GM19240 (cell line): Measurements from ENCODE around the gene CSTB.
"Not testable (repeated sequence)": the region's sequence is repeated elsewhere in the genome, so short reads cannot be mapped to it uniquely, and the experiment has no call there.

Source experiments
- DNase-seq: peaks from one replicate; pipeline ENCODE4 v3.0.0; 2011; ENCODE audit warnings: low spot score; ENCODE audit not compliant: insufficient read length

CSTB gene, protein sequence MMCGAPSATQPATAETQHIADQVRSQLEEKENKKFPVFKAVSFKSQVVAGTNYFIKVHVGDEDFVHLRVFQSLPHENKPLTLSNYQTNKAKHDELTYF

DNA sequence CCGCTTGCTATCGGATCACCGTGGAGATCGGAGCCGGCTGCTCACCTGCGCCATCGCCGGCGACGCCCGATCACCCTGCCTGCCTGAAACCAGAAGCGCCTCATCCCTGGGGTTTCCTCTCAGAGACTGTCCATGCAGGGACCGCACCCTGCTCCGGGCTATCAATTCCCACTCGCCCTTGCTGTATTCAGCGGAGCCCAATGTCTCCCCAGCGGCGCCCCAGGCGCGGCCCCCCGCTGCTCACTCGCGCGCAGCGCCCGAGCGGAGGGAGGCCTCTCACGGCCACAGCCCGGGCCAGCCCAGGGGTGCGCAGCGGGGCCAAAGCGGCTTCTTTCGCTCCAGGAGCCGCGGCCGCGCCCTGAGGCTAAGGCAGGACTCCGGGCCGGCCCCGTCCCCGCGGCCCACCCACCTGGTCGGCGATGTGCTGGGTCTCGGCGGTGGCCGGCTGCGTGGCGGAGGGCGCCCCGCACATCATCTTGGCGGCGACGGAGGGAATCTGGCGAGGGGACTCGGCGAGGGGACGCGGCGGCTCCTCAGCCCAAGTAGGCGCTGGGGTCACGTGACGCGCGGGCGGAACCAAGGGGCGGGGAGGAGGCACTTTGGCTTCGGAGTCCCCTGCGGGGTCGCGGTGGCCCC, at the start of gene CSTB:
TSS of gene CSTB (minus strand) at position 514 of the 636 bp plus-strand sequence. CDS start at position 475, 39 bp downstream.
- peak; percentile 85 for DNase-seq

DNA sequence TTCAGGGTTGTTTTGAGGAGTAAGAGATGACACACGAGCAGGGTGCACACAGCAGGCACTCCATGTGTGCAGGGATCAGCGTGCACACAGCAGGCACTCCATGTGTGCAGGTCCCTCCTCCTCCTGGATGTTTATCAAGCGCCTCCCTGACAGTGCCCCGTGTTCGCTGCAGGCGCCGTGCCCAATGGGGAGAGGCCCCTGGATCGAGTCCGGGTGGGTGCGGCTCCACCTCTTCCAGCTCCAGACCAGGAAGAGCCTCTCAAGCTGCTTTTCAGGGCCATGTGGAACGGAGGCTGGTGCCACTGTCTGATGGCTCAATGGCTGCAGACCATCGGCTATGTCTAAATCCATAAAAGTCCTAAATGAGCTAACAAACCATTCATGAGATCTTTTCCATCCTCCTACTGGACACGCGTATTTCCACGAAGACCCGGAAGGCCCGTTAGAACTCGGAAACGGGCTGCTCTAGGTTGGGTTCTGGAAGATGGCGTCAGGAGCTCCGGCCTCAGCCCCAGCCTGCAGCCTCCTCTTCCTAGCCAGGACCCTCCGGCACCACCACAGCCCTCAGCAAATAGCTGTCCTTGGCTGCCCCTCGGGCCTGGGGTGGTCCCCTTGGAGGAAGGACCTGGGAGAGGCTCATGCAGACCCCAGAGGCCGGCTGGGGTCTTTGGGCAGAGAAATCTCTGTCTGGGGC, 49.3 kb upstream of the CSTB start:
- no peak for DNase-seq

DNA sequence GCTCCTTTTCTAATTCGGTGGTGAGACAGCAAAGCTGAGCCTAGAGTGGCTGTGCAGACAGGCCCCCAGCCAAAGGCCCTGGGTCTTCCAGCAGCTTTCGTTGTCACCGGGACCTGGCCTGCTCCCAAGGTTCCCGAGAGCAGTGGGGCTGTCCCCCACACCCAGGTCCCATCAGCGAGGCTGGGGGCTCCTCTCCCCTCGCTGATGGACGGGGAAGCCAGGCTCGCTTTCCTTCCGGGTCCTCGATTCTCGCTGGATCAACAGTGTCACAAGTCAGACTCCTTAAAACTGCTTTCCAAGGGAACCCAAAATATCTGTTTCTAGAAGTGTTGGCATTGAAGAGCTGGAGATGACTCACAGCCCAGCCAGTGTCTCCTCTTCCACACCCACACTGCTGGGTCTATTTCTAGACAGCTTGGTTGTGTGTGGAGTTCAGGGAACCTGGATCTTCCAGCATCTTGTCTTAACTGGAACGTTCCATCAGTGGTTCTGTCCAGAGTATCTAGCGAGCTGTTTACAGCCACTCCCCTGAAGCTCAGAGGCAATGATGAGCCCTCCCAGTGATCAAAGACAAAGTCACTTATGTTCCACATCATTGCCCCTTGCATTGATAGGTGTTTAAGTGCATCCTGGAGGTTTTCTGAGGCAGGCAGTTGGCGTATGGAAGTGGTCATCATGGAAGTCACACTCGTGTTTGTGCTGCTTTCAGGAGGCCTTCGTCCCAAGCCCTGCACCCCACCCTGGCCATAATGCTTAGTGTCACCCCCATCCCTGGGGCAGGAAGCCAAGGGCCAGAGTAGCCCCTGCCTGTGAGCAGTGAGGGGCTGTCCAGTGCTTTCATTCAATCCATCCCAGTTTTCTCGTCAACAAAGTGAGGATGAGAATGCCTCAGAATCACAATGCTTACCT, 48.5 kb upstream of the CSTB start:
- no peak for DNase-seq

DNA sequence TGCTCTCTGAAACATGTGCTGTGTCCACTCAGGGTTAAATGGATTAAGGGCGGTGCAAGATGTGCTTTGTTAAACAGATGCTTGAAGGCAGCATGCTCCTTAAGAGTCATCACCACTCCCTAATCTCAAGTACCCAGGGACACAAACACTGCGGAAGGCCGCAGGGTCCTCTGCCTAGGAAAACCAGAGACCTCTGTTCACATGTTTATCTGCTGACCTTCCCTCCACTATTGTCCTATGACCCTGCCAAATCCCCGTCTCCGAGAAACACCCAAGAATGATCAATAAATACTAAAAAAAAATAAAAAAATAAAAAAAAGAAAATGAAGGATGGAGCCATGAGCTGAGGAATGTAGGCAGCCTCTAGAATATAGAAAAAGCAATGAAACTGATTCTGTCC, 46.6 kb upstream of the CSTB start:
- not testable (repeated sequence) for DNase-seq

DNA sequence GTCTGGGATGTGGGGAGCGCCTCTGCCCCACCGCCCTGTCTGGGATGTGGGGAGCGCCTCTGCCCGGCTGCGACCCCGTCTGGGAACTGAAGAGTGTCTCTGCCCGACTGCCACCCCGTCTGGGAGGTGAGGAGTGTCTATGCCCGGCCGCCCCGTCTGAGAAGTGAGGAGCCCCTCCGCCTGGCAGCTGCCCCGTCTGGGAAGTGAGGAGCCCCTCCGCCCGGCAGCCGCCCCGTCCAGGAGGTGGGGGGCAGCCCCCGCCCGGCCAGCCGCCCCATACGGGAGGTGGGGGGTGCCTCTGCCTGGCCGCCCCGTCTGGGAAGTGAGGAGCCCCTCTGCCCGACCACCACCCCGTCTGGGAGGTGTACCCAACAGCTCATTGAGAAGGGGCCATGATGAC, 46.1 kb upstream of the CSTB start:
- not testable (repeated sequence) for DNase-seq

DNA sequence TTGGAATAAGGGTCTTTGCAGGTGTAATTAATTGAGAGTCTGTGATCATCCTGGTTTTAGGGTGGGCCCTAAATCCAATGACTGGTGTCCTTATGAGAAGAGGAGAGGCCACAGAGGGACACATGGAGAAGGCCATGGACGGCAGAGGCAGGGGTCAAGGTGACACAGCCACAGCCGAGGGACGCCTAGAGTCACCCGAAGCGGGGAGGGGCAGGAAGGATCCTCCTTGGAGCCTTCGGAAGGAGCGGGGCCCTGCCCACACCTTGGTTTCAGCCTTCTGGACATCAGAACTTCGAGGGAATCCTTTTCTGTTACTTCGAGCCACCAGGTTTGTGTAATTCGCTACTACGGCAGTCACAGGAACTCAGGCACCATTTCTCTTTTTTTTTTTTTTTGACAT, 44.4 kb upstream of the CSTB start:
- DNase-seq = no peak

DNA sequence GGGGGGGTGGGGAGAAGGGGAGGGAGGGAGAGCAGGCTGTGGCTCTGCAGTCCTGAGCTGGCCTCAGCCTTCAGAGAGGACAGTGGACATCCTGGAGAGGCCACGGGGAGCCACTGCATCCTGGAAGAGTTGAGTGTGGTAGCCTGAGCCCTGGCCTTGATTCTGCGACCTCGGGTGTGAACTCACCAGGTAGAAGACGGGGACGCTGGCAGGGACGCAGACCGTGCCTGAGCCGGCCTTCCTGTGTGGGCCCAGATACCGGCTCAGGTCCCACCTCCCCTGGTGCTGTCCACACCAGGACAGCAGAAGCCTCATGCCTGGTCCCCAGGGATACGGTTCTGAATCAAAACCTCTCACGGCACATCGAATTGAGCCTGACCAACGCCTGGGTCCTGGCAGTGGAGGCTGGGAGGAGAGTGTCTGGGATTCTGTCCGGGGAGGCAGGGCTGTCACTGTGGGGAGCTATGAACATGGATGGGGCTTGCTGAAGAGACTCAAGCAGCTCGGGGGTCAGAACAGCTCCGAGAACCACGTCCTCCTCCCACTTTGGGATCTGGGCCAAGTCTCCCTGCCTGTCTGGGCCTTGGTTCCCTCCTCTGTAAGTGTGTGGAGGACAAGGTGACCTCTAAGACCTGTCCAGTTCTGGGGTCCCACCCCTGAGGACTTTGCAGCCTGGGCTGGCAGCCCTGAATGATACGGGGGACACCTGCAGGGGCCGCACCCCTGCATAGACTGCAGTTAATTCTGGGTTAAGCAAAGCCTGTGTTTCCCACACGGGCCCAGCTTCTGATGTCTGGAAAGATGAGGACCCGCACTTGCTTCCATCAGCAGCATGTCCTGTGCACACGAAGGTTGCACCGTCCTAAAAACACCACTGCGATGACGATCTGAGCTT, 43.6 kb upstream of the CSTB start:
- no peak for DNase-seq

DNA sequence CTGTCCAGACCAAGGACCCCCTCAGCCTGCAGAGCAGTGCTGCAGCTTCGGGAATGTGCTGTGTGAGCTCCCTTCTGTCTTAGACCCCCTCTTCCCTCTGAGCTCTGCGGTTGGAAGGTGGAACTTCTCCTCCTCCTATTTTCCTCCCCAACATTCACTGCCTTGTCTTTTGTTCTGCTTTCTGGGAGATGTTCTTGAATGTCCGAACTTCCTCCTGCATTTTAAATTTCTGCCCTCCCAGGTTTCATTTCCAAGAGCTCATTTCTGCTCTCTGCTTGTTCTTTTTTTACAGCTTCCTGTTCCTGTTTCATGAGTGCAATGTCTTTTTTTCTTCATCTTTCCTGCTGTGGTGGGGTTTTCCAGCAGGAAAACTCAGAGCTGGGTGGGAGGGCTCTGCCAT, 42.6 kb upstream of the CSTB start:
- no peak for DNase-seq

DNA sequence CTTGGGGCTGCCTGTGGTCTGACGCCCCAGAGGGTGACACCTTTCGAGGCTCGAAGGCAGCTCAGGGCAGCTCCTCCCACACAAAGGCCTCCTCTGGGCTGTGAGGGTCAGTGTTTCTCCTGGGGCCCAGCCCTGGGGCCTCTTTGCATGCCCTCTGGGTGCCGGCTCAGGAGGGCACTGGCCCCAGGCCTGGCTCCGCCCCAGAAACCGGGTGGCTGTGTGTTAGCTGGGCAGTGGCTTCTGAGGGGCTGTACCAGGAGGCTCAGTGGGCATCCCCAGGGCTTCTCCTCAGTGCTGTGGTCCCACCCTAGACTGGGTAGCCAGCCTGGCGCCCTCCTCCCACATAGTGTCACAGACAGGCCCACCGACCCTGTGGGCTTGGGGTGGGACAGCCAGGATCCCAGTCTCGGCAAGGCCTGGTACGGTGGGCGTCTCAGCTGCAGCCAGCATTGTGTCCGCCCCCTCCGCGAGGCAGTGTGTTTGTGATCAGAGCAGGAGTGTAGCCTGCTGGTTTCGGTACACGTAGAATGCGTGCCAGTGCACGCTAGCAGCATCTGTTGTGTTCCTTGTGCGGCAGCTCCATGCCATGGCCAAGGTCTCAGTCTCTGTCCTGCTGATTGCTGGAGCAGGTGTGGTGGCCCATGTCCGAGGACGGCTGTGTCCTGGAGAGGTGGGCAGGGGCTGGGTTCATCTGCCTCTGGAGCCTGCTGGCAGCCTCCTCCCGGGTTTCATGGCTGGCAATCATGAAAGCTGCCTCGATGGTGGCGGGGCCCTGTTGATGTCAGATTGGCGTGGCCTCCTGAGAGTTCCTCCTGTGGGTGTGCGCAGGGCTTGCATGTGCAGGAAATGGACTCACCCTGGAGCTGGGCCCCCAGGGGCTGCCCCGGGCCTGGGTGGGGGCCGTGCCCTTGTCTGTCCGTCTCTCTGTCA, 41.3 kb upstream of the CSTB start:
- DNase-seq = no peak

DNA sequence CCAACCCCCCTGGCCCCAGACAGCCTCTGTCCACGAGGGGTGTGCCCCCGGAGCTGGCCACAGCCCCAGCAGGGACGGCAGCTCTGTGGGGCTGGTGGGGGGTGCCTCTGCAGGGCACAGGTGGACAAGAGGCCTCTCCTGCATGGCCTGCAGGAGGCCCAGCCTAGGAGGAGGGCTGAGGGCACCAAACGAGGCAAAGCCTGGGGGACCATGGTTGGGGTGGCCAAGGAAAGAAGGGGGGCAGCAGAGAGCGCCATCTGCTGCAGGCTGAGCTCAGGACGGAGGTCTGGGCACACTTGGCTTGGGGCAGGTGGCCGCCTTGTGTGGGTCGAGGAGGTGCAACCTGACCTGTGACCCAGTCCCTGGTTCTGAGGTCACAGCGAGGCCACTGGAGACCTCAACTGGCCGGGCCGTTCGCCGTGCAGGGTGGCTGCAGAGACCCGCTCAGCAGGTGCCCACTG, 40.5 kb upstream of the CSTB start:
- no peak for DNase-seq

DNA sequence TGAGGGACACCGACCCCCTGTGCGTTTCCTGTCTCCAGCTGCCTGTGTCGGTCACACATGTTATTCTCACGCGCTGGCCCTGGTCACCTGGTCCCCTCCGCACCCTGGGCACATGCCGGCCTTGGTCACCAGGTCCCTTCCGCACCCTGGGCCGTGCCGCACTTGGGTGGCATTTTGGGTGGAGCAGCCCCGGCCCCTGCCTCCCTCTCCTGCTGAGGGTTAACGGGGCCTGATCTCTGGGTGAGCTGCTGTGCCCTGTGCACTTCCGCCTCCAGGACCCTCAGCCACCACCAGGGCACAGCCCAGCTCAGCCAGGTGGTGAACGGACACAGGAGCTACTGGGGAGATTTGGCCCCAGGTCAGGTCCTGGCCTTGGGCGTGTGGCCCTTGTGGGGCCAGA, 39.9 kb upstream of the CSTB start:
- no peak for DNase-seq

DNA sequence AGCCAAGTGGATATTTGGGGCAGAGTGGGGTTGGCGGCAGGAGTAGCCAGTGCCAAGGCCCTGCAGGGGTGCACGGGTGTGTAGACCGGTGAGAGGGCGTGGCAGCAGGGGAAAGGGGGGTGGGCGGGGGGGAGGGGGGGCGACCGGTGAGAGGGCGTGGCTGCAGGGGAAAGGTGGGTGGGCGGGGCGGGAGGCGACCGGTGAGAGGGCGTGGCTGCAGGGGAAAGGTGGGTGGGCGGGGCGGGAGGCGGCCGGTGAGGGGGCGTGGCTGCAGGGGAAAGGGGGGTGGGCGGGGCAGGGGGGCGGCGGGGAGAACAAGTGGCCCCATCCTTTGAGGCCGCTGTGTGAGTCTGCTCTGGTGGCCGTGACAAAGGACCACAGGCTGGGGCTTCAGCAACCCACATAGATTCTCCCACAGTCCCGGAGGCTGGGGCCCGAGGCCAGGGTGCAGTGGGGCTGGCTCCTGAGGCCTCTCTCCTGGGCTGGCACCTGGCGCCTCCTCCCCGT, 39.1 kb upstream of the CSTB start:
- DNase-seq = no peak

DNA sequence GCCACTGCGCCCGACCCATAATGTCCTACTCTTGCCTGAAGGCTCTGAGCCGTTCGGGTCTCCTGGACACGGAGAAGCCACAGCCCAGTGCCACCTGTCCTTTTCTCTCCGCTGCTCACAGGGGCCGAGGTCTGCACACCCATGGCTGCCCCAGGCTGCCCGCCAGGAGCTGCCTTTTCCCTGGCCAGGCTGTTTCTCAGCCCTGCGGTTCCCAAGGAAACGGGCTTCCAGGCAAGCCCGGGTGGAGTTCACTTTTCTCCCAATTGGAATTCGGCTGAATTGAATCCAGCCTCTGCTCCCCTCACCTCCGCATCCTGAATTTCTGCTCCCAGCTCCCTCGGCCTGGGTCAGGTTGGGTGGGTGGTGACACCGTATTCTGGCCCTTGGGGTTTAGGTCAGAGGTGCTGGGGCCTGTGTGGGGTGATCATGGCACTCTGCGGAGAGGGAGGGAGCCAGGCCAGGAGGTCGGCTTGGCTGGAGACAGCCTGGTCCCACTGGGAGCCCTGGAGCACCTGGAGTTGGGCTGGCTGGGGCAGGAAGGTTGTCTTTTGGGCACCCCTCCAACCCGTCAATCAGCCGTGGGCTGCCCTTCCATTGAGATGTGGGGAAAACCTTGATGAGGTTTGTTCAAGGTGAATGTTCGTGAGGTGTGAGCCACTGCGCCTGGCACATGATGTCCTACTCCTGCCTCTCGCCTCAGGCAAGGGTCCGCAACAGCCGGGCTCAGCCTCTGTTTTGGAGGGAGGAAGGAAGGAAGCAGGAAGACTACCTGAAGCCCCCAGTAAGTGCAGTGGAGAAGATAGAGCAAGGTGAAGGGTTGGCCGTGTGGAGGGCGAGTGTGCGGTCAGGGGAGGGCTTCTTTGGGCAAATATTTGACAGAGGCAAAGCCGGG, 38.4 kb upstream of the CSTB start:
- no peak for DNase-seq

DNA sequence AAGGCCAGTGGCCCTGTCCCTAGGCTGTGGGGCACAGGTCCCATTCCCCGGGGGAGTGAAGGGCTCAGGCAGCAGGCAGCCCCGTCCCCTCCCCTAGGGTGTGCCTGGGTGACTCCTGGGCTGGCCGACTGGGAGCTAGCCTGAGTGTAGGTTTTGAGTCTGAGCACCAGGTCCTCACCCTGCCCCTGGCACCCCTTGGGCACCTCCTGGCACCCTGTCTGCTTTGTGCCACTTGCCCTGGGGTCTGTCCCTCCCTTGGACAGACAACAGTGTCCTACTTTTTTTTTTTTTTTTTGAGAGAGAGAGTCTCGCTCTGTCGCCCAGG, 37.5 kb upstream of the CSTB start:
- DNase-seq = no peak

DNA sequence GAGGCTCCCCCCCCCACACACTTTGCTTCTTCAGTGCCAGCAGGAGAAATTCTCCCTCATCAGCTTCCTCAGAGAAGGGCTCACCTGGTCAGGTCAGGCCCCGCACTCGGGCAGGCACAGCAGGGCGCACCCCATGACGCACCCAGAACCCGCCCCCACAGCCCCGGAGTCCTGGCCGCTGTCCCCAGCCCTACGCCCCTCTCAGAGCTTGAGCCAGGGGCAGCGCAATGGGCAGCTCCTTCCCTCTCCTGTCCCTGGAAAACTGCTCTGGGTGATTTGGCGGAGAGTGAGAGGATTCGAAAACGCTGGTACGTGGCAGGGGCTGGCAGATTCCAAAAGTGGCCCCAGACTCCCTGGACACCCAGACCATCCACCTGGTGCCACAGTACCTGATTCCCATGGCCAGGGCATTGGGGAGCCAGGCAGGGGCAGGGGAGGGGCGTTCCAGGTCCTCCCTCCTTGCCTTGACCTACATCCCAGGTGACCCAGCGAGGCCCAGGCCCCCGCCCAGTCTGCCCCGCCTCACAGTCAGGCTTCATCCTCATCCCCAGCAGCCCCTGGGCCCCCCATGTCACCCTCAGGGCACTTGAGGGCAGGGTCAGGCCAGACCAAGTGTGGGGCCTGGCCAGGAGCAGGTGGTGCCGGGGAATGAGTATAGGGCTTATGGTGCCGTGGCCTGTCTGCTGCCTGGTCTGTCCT, 37.0 kb upstream of the CSTB start:
- DNase-seq = no peak

DNA sequence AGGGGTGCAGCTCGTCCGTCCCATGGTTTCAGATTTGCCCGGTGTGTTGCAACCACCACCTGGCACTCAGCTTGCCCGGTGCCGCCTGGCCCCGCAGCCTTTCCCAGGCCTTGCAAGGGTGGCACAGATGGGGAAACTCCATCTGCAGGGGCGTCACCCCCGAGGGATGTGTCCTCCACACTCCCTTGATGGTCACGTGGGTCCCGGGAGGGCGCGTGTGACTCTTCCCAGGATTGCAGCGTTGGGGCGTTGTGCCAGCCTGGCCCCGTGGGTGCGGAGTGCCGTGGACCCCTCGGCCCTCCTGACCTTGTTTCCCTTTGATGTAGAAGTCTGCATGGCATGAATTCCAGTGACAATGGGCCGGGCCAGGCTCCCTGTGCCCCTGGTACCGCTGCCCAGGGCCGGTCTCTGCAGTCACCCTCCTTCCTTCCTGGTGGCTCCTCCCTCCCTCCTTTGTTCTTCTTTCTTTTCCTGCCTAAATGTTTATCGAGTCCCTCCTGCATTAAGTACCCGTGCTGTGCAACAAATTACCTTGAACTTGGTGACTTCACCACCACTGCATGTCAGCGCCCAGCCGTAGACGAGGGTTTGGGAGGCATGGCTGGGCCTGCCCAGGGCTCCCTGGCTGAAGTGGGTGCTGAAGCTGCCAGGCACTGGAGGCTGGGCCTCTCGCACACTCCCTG, 36.2 kb upstream of the CSTB start:
- no peak for DNase-seq

DNA sequence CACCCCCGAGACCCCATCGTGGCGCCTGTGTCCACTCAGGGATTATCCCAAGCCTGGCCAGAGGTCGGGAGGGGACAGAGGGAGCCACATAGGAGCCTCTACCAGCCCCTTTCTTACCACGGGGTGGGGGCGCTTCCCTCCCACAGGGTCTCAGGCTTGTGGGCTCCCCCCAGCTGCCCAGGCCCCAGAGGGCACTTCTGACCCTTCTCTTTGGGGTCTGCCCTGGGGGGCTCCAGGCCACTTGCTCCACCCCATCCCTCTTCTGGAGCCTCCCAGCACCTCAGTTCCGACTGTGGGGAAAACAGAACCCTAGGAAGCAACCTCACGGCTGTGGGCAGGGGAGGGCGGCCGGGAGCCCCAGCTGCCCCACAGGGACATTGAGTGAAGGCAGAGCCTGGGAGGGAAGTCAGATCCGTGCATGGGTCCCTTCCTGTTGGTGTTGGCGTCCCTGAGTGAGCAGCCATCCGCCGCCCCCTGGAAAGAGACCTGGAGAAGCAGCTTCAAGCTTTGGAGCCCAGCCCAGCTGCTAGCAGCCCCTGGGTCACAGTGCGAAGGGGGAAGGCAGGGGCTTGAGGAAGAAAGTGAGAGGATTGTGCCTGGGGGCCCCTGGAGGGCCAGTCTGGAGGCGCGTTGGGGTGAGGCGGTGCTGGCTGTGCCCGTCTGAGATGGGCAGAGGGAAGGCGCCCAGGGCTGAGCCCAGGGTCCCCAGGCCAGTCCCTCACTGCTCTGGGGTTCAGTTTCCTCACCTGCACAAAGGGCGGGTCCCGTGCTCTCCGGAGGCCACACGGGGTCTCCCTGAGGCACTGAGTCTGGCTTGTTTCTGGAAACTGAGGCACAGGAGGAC, 35.4 kb upstream of the CSTB start:
- DNase-seq = no peak
